HCEC 1CT (cell line): Measurements from ENCODE around the gene KDR.

Source experiments
- DNase-seq: peaks from one replicate; pipeline ENCODE4 v3.0.0-alpha.2; 2017

The KDR gene

GRCh38 chr4:55125087-55125721 lies at the start of gene KDR:
KDR (minus strand) TSS chr4:55125595; CDS start chr4:55125293, 302 bp downstream.
- DNase-seq: no peak

- peak; percentile 61 for DNase-seq
Observed at GRCh38 chr4:55173580-55173979, 48.2 kb upstream of the KDR start.

- peak; percentile 28 for DNase-seq
Observed at GRCh38 chr4:55172694-55173287, 47.4 kb upstream of the KDR start.

DNA sequence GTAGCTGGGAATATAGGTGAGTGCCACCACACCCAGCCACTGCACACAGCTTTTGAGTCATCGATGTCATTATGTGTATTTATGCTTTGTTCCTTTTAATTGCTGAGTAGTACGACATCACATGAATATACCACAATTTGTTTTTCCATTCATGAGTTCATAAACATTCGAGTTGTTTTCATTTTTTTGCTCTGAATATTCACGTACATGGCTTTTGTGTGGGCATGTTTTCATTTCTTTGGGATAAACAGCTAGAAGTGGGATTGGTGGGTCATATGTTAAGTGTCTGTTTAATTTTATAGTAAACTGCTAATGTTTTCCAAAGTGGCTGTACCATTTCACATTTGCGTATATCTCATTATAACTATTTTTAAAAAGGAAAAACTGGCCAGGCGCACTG lies 45.1 kb upstream of the KDR start:
- DNase-seq: no peak

DNA sequence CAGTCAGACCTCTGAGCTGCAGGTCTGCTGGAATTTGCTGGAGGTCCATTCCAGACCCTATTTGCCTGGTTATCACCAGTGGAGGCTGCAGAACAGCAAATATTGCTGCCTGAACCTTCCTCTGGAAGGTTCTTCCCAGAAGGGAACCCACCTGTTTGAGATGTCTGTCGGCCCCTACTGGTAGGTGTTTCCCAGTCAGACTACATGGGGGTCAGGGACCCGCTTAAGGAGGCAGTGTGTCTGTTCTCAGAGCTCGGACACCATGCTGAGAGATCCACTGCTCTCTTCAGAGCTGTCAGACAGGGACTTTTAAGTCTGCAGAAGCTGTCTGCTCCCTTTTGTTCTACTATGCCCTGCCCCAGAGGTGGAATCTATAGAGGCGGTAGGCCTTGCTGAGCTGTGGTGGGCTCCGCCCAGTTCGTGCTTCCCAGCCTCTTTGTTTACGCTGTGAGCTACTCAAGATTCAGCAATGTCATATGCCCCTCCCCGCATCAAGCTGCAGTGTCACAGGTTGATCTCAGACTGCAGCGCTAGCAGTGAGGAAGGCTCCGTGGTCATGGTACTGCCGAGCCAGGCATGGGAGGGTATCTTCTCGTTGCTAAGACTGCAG lies 44.1 kb upstream of the KDR start:
- no peak for DNase-seq

- no peak for DNase-seq
Observed at GRCh38 chr4:55162396-55162795, 37.0 kb upstream of the KDR start.

DNA sequence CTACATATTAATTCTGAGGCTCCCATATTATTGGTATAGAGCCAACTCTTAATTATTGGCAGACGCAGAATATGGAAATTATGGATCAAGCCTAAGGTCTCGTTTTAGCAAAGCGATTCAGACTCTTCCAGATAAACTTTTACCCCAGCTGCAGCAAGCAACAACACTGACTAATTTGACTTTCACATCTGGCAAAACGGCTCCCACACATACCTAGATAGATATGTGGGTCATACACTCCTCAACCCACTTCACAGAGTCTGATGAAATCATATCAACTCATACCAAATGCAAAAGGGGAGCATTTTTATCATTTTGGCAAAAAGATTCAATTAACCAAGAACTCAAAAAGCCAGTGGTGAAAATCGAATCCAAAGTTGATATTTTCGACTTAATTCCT lies 36.3 kb upstream of the KDR start:
- DNase-seq: no peak

DNA sequence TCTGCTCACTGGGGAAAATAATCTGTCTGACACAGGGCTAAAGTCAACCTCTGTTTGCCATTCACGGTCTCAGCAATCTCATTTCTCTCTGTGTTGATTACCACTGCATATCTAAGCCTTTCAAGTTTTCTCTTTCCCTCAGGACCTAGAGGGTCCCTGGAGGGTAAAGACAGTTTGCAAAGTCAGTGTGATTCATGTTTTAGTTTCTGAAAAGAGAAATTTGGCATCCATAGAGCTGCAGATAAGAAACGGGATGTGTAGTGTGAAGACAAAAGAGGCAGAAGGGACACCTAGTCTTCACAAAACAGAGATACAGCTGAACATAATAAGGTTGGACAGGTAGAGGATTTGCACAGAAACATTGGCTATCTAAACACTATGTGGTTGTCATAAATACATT lies 34.5 kb upstream of the KDR start:
- no peak for DNase-seq

- no peak for DNase-seq
Observed at GRCh38 chr4:55158957-55159356, 33.6 kb upstream of the KDR start.

GRCh38 chr4:55157559-55158277 lies 32.3 kb upstream of the KDR start:
- DNase-seq: no peak

DNA sequence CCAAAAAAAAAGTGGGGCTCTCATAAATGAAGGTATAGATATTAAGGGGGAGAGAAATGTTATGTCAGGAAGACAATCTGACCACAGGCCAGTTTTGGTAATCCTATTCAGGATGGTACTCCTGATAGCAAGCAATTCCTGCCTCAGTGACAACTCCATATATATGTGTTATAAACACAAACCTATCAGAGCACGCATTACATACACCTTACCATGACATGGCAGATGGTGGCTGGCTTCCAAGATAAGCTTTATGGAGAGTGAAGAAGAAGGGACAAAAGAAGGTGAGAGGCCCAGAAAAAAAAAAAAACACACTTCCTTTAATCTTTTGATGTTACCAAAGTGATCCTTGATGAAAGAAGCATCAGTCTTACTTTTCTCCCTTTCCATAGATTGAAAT lies 29.5 kb upstream of the KDR start:
- DNase-seq: no peak

GRCh38 chr4:55154290-55154880 lies 29.0 kb upstream of the KDR start:
- DNase-seq: no peak

DNA sequence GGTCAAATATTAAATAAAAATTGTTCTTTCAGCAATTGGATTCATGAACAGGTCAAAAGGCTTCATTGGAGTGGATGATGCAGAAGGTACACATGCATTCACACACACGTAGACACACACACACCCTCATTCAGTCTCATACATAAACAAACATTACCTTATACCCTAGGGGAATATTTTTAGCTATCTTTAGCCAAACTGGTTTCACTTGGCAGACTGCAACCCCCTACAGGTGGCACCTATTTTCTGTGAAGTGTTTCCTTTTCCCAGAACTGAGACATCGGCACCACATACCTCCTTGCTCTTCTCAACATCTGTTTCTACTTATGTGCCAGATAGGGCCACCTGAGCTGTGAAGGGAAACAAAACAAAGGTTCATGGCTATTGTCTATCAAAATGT lies 18.5 kb upstream of the KDR start:
- no peak for DNase-seq

DNA sequence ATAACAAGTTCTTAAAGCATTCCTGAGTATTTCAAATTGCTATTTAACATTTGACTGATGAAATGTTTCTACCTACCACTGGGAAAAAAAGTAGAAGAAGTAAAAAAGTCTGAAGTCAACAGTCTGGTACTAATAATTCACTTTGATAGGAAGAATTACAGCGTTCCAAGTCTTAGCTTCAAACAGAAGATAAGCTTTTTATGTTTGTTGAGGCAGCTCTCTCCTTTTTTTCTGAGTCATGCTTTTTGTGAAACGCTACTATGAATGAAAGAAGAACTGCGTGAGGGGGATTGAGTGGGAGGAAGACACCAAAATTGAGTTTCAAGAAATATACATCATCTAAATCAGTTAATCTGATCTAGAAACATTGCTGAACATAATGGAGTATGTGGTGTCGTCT lies 13.0 kb upstream of the KDR start:
- DNase-seq: no peak

GRCh38 chr4:55136634-55137033 lies 11.2 kb upstream of the KDR start:
- DNase-seq: no peak

- no peak for DNase-seq
Observed at GRCh38 chr4:55133951-55134350, 8.6 kb upstream of the KDR start.

DNA sequence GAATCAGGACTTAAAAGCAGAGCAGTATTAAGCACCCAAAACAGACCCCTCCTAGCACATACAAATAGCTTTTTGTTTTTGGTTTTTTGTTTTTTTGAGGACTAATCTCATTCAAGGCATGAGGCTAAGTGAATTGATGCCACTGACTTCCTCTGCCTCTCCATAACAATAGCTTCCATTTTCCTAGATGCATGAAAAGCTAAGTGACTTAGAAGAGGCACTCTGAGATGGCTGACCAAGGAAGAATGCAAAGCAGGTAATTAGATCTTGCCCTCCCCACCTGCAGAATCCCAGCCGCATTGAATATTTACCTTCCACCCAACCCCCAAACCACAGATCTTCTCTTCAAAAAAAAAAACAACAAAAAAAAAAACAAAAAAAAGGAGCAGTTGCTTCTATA lies 7.4 kb upstream of the KDR start:
- no peak for DNase-seq

- DNase-seq: no peak
Observed at GRCh38 chr4:55127521-55127920, 2.1 kb upstream of the KDR start.

GRCh38 chr4:55127053-55127452 lies 1.7 kb upstream of the KDR start:
- DNase-seq: no peak

- no peak for DNase-seq
Observed at GRCh38 chr4:55125763-55126541, 557 bp upstream of the KDR start.

DNA sequence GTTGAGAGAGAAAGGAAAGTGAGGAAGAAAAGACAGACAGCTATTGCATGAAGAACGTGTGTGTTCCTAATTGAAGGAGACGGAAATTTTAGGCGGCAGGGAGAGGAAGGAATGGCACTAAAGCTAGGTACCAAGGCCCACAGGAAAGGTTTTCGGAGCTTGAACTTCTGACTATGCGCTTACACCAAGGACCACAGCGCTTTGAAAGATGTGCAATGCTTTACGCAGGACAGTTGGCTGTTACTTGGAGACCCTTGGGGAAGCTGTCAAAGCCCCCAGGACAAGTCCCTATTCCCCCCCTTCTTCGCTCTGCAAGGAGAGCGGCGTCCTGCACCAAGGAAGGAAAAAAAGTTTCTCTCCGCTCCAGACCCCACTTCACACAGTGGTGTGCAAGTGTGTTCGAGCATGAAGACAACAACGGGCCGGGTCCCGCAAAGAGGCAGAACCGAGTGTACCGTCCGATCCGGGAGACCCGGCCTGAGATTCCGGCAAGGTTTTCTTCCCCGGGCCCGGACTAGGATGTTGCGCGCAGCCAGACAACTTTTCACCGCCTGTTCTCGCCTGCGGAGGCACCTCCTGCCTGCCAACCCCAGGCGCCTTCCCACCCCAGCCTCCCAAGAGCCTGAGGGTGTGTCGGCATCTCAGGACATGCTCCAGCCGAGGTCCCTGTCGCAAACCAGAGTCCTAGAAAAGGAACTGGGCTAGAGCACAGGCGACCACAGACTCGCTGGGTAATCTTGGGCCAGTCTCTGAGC lies 896 bp downstream of the KDR start:
- no peak for DNase-seq

GRCh38 chr4:55123791-55124190 lies 1.6 kb downstream of the KDR start:
- no peak for DNase-seq
